NCI-H82 treated with DMSO at 0.1 percent for 48 hours (cell line): ENCODE measurements around the gene FBXO42.
A peak's percentile ranks its signal among the peaks of the same experiment; 100 is the strongest.
"Not testable (repeated sequence)": the region's sequence is repeated elsewhere in the genome, so short reads cannot be mapped to it uniquely, and the experiment has no call there.

Source experiments
- DNase-seq: peaks from one replicate; lab custom pipeline; 2025; ENCODE audit not compliant: unreplicated experiment; lab: John Stamatoyannopoulos, UW

The FBXO42 gene

GRCh38 chr1:16266411-16267118 is 85.7 kb downstream of the FBXO42 start:
- DNase-seq = no peak

- DNase-seq = no peak
Measured at GRCh38 chr1:16262067-16262466, 90.2 kb downstream of the FBXO42 start.

DNA sequence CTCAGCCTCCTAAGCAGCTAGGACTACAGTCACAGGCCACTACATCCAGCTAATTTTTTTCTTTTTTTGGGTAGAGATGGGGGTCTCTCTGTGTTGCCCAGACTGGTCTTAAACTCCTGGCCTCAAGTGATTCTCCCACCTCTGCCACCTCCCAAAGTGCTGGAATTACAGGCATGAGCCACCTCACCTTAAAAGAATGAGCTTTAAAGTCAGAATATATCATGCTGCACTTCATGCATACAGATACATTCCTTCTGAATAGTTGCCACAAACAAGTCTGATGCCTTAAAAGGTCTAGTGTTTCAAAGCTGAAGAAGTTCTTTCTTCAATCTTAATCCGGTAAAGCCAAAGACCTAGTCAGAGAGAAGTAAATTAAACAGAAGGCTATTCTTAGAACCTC is 91.5 kb downstream of the FBXO42 start:
- no peak for DNase-seq

GRCh38 chr1:16258591-16259135 is 93.6 kb downstream of the FBXO42 start:
- DNase-seq = no peak

DNA sequence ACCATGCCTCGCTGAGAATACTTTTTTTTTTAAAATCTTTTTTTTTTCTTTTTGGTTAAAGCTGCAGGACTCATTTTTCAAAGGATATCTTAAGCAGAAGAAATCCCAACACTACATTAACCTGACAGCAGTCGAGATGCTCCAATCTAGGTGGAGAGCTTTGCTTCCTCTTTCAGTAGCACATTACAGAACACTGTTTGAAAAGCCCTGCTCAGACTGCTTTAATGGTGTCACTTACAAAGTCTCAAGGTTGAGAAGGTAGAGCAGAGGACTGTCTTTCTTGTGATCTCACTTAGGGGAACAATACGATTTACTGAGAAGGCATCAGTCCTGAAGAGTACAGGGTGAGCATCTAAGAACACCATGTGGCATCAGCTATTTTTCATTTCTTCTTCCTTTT is 94.3 kb downstream of the FBXO42 start:
- no peak for DNase-seq

DNA sequence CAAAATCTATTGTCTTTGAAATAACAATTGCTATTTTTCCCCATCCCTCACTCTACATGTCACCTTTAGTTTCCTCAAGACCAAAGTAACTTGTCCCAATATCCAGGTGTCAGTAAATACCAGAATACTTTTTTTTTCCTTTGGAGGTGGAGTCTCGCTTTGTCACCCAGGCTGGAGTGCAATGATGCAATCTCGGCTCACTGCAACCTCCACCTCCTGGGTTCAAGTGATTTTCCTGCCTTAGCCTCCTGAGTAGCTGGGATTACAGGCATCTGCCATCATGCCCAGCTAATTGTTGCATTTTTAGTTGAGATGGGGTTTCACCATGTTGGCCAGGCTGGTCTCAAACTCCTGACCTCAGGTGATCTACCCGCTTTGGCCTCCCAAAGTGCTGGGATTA is 94.7 kb downstream of the FBXO42 start:
- DNase-seq = not testable (repeated sequence)

DNA sequence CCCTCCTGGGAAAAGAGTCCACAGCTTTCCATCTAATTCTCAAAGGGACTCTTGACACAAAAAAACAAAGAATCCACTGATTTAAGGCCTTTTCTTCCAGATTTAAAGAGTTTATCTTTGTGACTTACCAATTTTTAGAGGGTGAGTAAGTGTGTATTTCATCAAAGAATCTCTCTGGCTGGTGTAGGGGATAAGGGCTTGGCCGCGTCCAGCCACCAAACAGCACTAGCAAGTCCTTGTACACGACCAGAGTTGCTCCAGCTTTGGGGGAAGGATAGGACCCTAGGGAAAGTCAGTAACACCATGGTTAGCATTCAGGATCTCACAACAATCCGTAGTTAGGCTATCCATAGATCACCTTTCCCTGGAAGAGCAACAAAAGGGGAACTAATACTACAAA is 95.8 kb downstream of the FBXO42 start:
- DNase-seq = no peak

- no peak for DNase-seq
Measured at GRCh38 chr1:16254263-16254928, 97.9 kb downstream of the FBXO42 start.

GRCh38 chr1:16253332-16253922 is 98.9 kb downstream of the FBXO42 start:
- no peak for DNase-seq

DNA sequence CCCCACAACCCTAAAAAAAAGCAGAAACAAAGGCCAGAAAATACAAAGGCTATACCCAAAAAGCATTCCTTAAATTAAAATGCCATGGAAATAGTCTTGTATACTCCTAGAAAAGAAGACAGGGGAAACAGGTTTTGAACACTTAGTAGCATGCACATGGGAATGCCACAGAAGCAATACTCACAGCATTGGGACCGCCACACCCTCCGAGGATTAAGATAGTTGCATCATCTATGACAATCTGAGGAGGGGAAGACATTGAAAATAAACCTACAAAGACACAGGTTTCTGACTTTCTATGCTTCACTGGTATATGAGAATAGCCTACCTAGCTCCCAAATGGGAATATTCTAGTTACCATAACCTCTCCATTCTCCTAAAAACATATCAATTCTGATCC is 99.4 kb downstream of the FBXO42 start:
- no peak for DNase-seq

- no peak for DNase-seq
Measured at GRCh38 chr1:16251381-16251780, 100.9 kb downstream of the FBXO42 start.

DNA sequence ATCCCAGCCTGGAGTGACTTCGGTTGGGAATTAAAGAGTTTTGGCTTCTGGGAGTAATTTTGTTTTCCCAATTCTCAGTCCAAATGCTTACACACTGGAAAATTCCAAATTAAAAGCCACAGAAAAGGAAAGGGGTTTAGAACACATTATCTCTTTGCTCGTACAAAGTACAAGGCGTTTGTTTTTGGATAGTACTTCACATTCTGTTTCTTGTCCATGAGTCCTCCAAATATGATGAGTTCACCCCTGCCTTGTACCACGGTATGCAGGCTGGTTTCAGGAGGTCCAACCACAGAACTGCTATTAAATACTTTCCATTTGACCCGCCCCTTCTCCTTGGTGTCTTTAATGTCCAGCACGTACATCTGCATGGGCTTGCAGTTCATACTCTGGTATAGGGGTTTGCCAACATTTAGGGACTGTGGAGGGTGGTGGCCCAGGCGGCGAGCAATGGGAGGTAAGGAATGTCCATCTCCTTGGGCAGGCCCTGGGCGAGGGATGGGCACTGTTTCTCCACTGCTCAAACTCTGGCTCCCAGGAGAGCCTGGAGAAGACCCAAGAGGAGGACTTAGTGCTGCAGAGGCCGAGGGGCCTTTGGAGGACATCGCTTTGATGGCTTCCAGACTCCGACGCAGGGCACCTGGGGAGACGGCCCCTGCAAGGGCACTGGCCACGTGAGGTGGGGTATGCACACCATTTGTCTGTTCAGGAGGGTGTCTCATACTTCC is 101.6 kb downstream of the FBXO42 start:
- no peak for DNase-seq

DNA sequence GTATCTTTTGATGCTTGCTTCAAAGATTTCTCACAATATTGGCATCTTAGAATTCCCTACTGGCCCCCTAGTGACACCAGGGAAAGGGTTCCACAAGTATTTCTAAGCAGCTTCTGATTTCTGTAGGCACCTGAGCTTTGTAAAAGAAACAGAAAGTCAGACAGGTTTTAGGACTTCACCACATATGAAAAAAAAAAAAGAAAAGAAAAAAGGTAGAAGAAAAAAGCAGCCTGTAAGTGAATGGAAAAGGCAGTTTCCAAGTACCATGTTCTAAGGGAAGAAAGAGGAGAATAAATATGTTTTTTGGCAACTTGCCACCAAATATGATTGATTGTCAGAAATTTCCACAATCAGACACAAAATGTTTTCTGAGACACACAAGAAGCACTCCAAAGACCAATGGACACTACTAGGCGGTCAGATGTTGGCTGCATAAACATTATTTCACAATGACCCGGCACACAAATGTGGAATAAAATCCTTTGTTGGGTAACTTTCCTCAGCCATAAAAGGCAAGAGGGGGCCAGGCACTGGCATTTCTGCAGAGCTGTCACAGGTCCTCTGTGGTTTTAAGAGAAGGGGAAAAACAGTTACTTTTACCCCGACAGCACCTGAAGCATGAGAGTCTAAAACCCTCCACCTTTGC is 102.6 kb downstream of the FBXO42 start:
- DNase-seq = no peak

- peak; percentile 29 for DNase-seq
Measured at GRCh38 chr1:16248603-16249516, 103.4 kb downstream of the FBXO42 start.

GRCh38 chr1:16248007-16248436 is 104.3 kb downstream of the FBXO42 start:
- DNase-seq = no peak

DNA sequence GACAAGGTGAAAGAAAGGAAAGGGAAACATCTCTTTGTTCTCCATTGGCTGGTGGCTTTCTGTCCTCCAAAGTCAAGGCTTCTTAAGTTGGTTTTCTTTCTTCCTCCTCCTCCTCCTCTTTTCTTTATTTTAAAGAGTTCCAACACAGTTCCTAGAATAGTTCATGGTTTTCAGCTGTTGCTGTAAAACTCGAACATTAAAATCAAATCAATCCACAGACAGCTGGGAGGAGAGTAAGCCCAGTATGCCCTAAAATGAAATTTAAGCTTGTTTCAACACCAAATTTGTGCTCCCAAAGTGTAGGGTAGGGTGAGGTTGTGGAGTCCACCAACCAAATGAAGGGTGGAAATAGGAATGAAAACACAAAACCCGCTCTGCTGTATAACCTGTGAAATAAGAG is 104.8 kb downstream of the FBXO42 start:
- DNase-seq = no peak

GRCh38 chr1:16246961-16247360 is 105.3 kb downstream of the FBXO42 start:
- DNase-seq = no peak

DNA sequence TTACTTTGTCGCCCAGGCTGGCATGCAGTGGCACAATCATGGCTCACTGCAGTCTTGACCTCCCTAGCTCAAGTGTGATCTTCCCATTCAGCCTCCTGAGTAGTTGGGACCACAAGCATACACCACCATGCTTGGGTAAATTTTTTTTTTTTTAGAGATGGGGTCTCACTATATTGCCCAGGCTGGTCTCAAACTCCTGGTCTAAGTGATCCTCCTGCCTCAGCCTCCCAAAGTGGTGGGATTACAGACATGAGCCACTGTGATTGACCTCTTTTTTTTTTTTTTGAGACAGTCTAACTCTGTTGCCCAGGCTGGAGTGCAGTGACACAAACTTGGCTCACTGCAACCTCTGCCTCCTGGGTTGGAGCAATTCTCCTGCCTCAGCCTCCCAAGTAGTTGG is 106.0 kb downstream of the FBXO42 start:
- DNase-seq = not testable (repeated sequence)

- DNase-seq = no peak
Measured at GRCh38 chr1:16245476-16246196, 106.6 kb downstream of the FBXO42 start.
